ENCODE results near the gene TMEM259. TPM values are rescaled to one million over a fixed set of nuclear protein-coding genes. Genes with fewer than 3 reads are reported as not detected.
"Not testable (repeated sequence)": the region's sequence is repeated elsewhere in the genome, so short reads cannot be mapped to it uniquely, and the experiment has no call there.

The TMEM259 gene
- total RNA-seq, 4 donors from 2014 or later, result 146 to 179 (median 154) TPM

DNA sequence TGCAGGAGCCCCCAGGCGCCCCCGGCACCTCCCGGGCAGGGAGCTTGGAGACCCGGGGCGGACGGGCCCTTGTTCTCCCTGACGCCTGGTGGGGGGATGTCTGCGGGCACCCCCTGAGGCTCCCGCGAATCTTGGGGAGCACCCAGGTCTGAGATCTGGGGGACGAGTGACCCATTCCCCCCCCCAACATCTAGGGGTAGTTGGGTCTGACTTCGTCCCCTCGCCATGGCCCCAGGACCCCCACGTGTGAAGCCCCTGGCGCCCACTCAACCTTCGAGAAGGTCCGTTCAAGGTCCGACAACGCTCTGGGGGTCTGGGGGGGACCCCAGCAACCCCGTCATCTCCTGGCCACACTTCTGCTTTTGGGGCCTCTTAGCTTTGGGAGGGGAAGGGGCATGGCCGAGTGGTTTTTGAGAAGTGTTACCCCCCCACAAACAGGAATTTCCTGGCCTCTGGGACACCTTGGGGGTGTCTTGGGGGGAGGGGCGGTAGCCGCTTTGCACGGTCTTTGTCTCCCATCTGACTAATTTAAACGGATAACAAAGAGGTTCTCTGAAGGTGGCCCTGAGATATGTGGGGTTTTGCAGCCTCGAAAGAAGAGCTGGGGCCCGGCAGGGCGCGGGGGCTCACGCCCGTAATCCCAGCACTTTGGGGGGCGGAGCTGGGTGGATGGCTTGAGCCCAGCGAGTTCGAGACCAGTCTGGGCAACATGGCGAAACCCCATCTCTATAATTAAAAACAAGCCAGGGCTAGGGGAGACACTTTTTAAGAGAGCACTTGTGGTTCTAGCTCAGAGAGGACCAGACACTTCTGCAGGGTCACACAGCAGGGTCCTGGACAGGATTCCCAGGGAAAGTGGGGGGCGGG, 6.1 kb upstream of the TMEM259 start:
- H3K27ac ChIP-seq, result peak overlapping the region; percentile 96 to 99 (median 98)
- peaks cover 0 to 74% (median 16%) of the 10 kb centered on the region in 3 donors for H3K4me1 ChIP-seq
- peak overlapping the region; percentile 82 to 95 for H3K4me3 ChIP-seq
- no peak for ATAC-seq
- peaks cover 4% of the 10 kb centered on the region for H3K27me3 ChIP-seq
- no peak for TF ChIP-seq POLR2A (IDR thresholded peaks at IDR 0.05)
- no peak for TF ChIP-seq POLR2AphosphoS5 (IDR thresholded peaks at IDR 0.05)
- no peak for TF ChIP-seq EP300 (IDR thresholded peaks at IDR 0.05)
- TF ChIP-seq, protein P1, sequence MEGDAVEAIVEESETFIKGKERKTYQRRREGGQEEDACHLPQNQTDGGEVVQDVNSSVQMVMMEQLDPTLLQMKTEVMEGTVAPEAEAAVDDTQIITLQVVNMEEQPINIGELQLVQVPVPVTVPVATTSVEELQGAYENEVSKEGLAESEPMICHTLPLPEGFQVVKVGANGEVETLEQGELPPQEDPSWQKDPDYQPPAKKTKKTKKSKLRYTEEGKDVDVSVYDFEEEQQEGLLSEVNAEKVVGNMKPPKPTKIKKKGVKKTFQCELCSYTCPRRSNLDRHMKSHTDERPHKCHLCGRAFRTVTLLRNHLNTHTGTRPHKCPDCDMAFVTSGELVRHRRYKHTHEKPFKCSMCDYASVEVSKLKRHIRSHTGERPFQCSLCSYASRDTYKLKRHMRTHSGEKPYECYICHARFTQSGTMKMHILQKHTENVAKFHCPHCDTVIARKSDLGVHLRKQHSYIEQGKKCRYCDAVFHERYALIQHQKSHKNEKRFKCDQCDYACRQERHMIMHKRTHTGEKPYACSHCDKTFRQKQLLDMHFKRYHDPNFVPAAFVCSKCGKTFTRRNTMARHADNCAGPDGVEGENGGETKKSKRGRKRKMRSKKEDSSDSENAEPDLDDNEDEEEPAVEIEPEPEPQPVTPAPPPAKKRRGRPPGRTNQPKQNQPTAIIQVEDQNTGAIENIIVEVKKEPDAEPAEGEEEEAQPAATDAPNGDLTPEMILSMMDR (IDR thresholded peaks at IDR 0.05), result no peak
- peaks cover 0 to 13% of the 10 kb centered on the region in 2 donors for H3K36me3 ChIP-seq
- 0 to 2% methylated on average over 9 to 10 of the region's 36 CpGs for WGBS, 2 donors (ENCODE audit: low coverage in 1 of 2)
- no peaks in the 10 kb centered on the region for H3K9me3 ChIP-seq

- peaks cover 0 to 79% (median 21%) of the 10 kb centered on the region in 3 donors for H3K4me1 ChIP-seq
- ATAC-seq, result peak; percentile 76
Observed at GRCh38 chr19:1025960-1026782, 5.2 kb upstream of the TMEM259 start, which contains the start of gene CNN2. Gene CNN2, plus strand, starts transcription at chr19:1026608. Its CDS starts 54 bp downstream, at chr19:1026662.

DNA sequence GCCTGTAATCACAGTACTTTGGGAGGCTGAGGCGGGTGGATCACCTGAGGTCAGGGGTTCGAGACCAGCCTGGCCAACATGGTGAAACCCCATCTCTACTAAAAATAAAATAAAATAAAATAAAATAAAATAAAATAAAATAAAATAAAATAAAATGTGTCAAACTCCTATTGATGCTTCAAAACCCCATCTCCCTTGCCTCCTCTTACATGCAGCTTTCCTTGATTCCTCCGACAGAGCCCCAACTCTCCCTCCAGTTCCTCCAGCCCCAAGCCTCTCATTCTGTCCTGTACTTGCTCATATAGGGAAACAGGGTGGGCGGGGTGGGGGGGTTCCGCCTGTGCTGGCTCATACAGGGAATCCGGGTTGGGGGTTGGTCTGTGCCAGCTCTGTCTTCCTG, 4.2 kb upstream of the TMEM259 start:
- Histone ChIP-seq H3K4me1 (peaks cover 0 to 72% (median 20%) of the 10 kb centered on the region in 3 donors), H3K27ac (peak overlapping the region; percentile 96 to 99 (median 98))
- H3K36me3 ChIP-seq, H3K4me3 ChIP-seq, ATAC-seq, H3K27me3 ChIP-seq, H3K9me3 ChIP-seq: not testable (repeated sequence)
- whole genome bisulfite sequencing, 2 donors (ENCODE audit: low coverage in 1 of 2), result 79 to 100% methylated on average over 1 to 6 of the region's 6 CpGs

More at GRCh38 chr19:1025960-1026782, 5.2 kb upstream of the TMEM259 start, which contains the start of gene CNN2:
- TF ChIP-seq, protein P1 (IDR thresholded peaks at IDR 0.05), result no peak
- TF ChIP-seq POLR2AphosphoS5 (IDR thresholded peaks at IDR 0.05) (peak; percentile 97), EP300 (IDR thresholded peaks at IDR 0.05) (no peak), POLR2A (IDR thresholded peaks at IDR 0.05) (peak; percentile 97 to 98)
- Histone ChIP-seq H3K36me3 (peaks cover 0 to 6% of the 10 kb centered on the region in 2 donors), H3K27me3 (peaks cover 4% of the 10 kb centered on the region), H3K27ac (peak within 1 kb of the TSS; percentile 96 to 99 (median 98)), H3K9me3 (no peaks in the 10 kb centered on the region), H3K4me3 (peak within 1 kb of the TSS; percentile 82 to 95)
- WGBS, 2 donors (ENCODE audit: low coverage in 1 of 2), result 42 to 69% methylated on average over 3 to 5 of the region's 63 CpGs

- H3K4me1 ChIP-seq, result peaks cover 0 to 72% (median 25%) of the 10 kb centered on the region in 3 donors
- not testable (repeated sequence) for H3K36me3 ChIP-seq, H3K4me3 ChIP-seq, H3K27me3 ChIP-seq, H3K9me3 ChIP-seq, ATAC-seq
- peak overlapping the region in 2 of 4 donors; percentile 99 for H3K27ac ChIP-seq
- 73 to 79% methylated on average over 5 of the region's 5 CpGs for WGBS, 2 donors (ENCODE audit: low coverage in 1 of 2)
Observed at GRCh38 chr19:1023883-1024188, 2.9 kb upstream of the TMEM259 start.

DNA sequence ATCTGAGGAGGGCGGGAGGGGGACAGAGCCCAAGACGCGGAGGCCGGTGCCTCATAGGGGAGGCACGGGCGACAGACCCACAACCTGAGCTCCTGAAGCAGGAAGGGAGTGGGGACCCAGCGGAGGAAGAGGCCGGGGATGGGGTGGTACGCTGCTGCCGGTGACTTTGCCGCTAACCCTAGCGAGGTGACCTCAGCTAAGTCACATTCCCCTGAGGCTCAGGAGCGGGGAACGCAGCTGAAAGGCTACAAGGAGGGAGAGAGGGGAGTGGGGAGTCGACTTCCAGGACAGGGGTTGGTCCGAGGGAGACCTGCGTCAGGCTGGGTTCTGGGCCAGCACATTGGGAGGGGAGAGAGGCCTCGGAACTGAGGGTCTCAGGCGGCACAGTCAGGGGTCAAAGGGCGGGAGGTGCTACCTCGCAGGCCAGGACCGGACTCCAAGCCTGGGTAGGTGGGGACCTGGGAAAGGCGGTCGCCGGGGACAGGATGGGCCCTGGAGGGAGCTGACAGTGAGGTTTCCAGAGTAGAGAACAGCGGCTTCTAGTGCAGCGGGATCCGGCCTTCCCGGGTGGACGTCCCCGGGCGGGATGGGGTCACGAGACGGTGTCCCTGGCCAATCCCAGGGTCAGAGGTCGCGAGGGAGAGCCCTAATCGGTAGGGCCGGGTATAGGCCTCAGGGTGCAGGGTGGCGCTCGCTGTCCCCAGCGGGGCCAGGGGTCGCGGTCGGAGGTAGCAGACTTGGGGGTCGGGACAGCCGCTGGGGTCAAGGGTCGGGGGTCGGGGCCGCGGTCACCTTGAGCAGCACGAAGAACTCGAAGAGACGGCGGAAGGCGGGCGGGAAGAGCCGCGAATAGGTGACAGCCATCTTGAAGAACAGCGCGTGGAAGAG, 699 bp downstream of the TMEM259 start:
- peaks cover 0 to 9% of the 10 kb centered on the region in 2 donors for H3K36me3 ChIP-seq

More for the DNA sequence above, 699 bp downstream of the TMEM259 start:
- peak overlapping the region; percentile 8 to 99 (median 98) for H3K27ac ChIP-seq
- no peak for ATAC-seq
- peak overlapping the region; percentile 73 to 85 for H3K4me3 ChIP-seq
- 0 to 1% methylated on average over 2 to 15 of the region's 60 CpGs for WGBS, 2 donors (ENCODE audit: low coverage in 1 of 2)
- no peaks in the 10 kb centered on the region for H3K27me3 ChIP-seq
- no peak for TF ChIP-seq EP300 (IDR thresholded peaks at IDR 0.05)
- no peak for TF ChIP-seq POLR2A (IDR thresholded peaks at IDR 0.05)
- no peak for TF ChIP-seq POLR2AphosphoS5 (IDR thresholded peaks at IDR 0.05)
- TF ChIP-seq, protein P1 (IDR thresholded peaks at IDR 0.05), result no peak
- H3K4me1 ChIP-seq, result peaks cover 0 to 72% (median 56%) of the 10 kb centered on the region in 3 donors
- H3K9me3 ChIP-seq, result no peaks in the 10 kb centered on the region

Measured in gastroesophageal sphincter (tissue), 4 donors.